GM12878 (cell line): ENCODE results near the gene SEMA4D. TPM values are rescaled to one million over a fixed set of nuclear protein-coding genes. Genes with fewer than 3 reads are reported as not detected.

Source experiments
- ATAC-seq: fragments of 200-7000 bp; cut with Tn5 transposase; 3 replicates; pipeline ENCODE4 v1.9.1; 2020; ENCODE audit warnings: mild to moderate bottlenecking, moderate library complexity
- BruUV-seq: library from RNA; stranded (reverse); fragments of 400-500 nt; replicated peaks from 2 replicates; lab custom pipeline; 2021; lab: Mats Ljungman, UMichigan
- CTCF ChIA-PET: fragments of 300-600 bp; sonication (Branson Sonifier 250); formaldehyde crosslinking; extraction: SDS; loops from one replicate; lab custom pipeline; 2021; ENCODE audit warnings: inconsistent platforms; lab: Yijun Ruan, JAX
- POLR2A ChIA-PET: fragments of 350-600 bp; formaldehyde crosslinking; extraction: SDS; loops from one replicate; lab custom pipeline; 2021; ENCODE audit warnings: inconsistent platforms; lab: Charles Lee
- RAD21 ChIA-PET: fragments of 300-600 bp; sonication (Branson Sonifier 250); formaldehyde crosslinking; loops from one replicate; lab custom pipeline; 2023; ENCODE audit warnings: antibody characterized with exemption; ENCODE audit not compliant: unreplicated experiment; lab: Charles Lee
- SMC1A ChIA-PET: fragments of 300-600 bp; sonication (Branson Sonifier 250); formaldehyde crosslinking; loops from one replicate; lab custom pipeline; 2023; ENCODE audit not compliant: unreplicated experiment, uncharacterized antibody; lab: Charles Lee
- DNase-seq: peaks from one replicate; pipeline ENCODE4 v3.0.0-alpha.2; 2011; ENCODE audit warnings: low read depth, low spot score
- FAIRE-seq: peaks from 3 replicates; lab custom pipeline; 2011; peaks lifted over from hg19 to GRCh38; lab: Jason Lieb, UNC
- H2AFZ ChIP-seq: 2 replicates; pipeline ENCODE4 v1.6.0; 2011; ENCODE audit warnings: low read depth, low read length, control low read depth; ENCODE audit not compliant: control insufficient read depth
- H3K27ac ChIP-seq: 2 replicates; pipeline ENCODE4 v1.5.1; 2011; ENCODE audit warnings: control low read depth; ENCODE audit not compliant: control insufficient read depth, insufficient read depth
- H3K27me3 ChIP-seq, 2 experiments: replicated peaks in 1 of 2; 2 replicates each; pipeline versions ENCODE4 v1.6.0 to v1.6.1; 2011; ENCODE audit warnings: low read length in 1 of 2; ENCODE audit not compliant: control insufficient read depth in 2 of 2, insufficient read depth in 2 of 2
- H3K36me3 ChIP-seq, 2 experiments: 2 replicates each; pipeline ENCODE4 v1.5.1; 2011; ENCODE audit warnings: low read length in 1 of 2; ENCODE audit not compliant: control insufficient read depth in 2 of 2, insufficient read depth in 2 of 2
- H3K4me1 ChIP-seq: 2 replicates; pipeline ENCODE4 v1.6.1; 2011; ENCODE audit warnings: mild to moderate bottlenecking, low read length, moderate library complexity, mixed read lengths; ENCODE audit not compliant: control insufficient read depth, insufficient read depth
- H3K4me2 ChIP-seq: 2 replicates; pipeline ENCODE4 v1.6.0; 2011; ENCODE audit warnings: control low read depth; ENCODE audit not compliant: control insufficient read depth, insufficient read depth
- H3K4me3 ChIP-seq: fragments of 200-600 bp; sonication (generic); 2 replicates; pipeline ENCODE4 v1.5.1; 2016
- H3K79me2 ChIP-seq: 2 replicates; pipeline ENCODE4 v1.6.0; 2011; ENCODE audit warnings: low read length; ENCODE audit not compliant: control insufficient read depth, insufficient read depth
- H3K9ac ChIP-seq: 2 replicates; pipeline ENCODE4 v1.8.0; 2011; ENCODE audit warnings: low read length, control low read depth, mixed read lengths; ENCODE audit not compliant: control insufficient read depth, insufficient read depth
- H3K9me3 ChIP-seq: replicated peaks from 3 replicates; pipeline ENCODE4 v1.5.1; 2011; ENCODE audit warnings: mild to moderate bottlenecking, low read length; ENCODE audit not compliant: control insufficient read depth, insufficient read depth
- H4K20me1 ChIP-seq: 2 replicates; pipeline ENCODE4 v1.6.0; 2011; ENCODE audit not compliant: control insufficient read depth, insufficient read depth
- CEBPB ChIP-seq, 2 experiments: fragments of 150-350 bp in 1 of 2; IDR thresholded peaks; 2 replicates each; pipeline ENCODE4 v1.6.1; 2012 to 2014; ENCODE audit warnings: low read depth in 2 of 2, low read length in 2 of 2, borderline replicate concordance in 1 of 2, inconsistent platforms in 1 of 2
- CHD4 ChIP-seq: fragments of 200-600 bp; sonication (generic); IDR thresholded peaks from 2 replicates; pipeline ENCODE4 v1.6.1; 2016; ENCODE audit warnings: mild to moderate bottlenecking
- CREM ChIP-seq: IDR thresholded peaks from 2 replicates; pipeline ENCODE4 v1.6.1; 2014; ENCODE audit warnings: antibody characterized with exemption, low read depth
- E2F4 ChIP-seq: IDR thresholded peaks from 2 replicates; pipeline ENCODE4 v1.6.1; 2012; ENCODE audit warnings: low read depth, low read length, improper control_type of control experiment
- ETV6 ChIP-seq, 2 experiments: fragments of 450-650 bp in 1 of 2; IDR thresholded peaks in 1 of 2; conservative IDR thresholded peaks in 1 of 2; 2 replicates each; pipeline ENCODE4 v1.6.1; 2014; ENCODE audit warnings: antibody characterized with exemption in 1 of 2, borderline replicate concordance in 1 of 2, low read depth in 1 of 2, mild to moderate bottlenecking in 1 of 2, moderate library complexity in 1 of 2
- FOS ChIP-seq: IDR thresholded peaks from 3 replicates; pipeline ENCODE4 v1.6.1; 2011; ENCODE audit warnings: borderline replicate concordance; ENCODE audit not compliant: insufficient read length; ENCODE audit errors: extremely low read depth
- GATAD2B ChIP-seq: fragments of 450-650 bp; conservative IDR thresholded peaks from 2 replicates; pipeline ENCODE4 v1.6.1; 2017; ENCODE audit warnings: low read depth, mild to moderate bottlenecking, moderate library complexity
- IRF3 ChIP-seq: fragments of 450-650 bp; IDR thresholded peaks from 2 replicates; pipeline ENCODE4 v1.6.1; 2014; ENCODE audit warnings: mild to moderate bottlenecking
- MTA3 ChIP-seq: IDR thresholded peaks from 2 replicates; pipeline ENCODE4 v1.6.1; 2012; ENCODE audit warnings: low read length, inconsistent platforms, borderline replicate concordance
- NR2F1 ChIP-seq: fragments of 450-650 bp; conservative IDR thresholded peaks from 2 replicates; pipeline ENCODE4 v1.6.1; 2017; ENCODE audit warnings: mild to moderate bottlenecking
- RBBP5 ChIP-seq: fragments of 200-600 bp; sonication (generic); conservative IDR thresholded peaks from 2 replicates; pipeline ENCODE4 v1.6.1; 2016
- SIX5 ChIP-seq: IDR thresholded peaks from 2 replicates; pipeline ENCODE4 v1.6.1; 2011; ENCODE audit warnings: mild to moderate bottlenecking, low read depth, low read length, moderate library complexity; ENCODE audit not compliant: severe bottlenecking
- TCF7 ChIP-seq: IDR thresholded peaks from 2 replicates; pipeline ENCODE4 v1.6.1; 2014; ENCODE audit warnings: antibody characterized with exemption, borderline replicate concordance
- ZBTB40 ChIP-seq: fragments of 450-650 bp; IDR thresholded peaks from 2 replicates; pipeline ENCODE4 v1.6.1; 2016; ENCODE audit warnings: mild to moderate bottlenecking, moderate library complexity, borderline replicate concordance
- WGBS: methylation state at CpG from one replicate; pipeline ENCODE4 v1.1.6; 2016; ENCODE audit warnings: low lambda C conversion rate; ENCODE audit not compliant: insufficient replicate concordance, insufficient coverage; ENCODE audit errors: missing lambda C conversion rate; 5-methylcytosine and 5-hydroxymethylcytosine counted together
- in situ Hi-C: fragments of 300-500 bp; cut with MboI; formaldehyde crosslinking; loops from 9 replicates; pipeline ENCODE4 v1.14.3; 2018; ENCODE audit warnings: mixed read lengths
- intact Hi-C: fragments of 100-400 bp; cut with micrococcal nuclease; formaldehyde crosslinking; loops from one replicate; pipeline ENCODE4 v1.14.2; 2022; ENCODE audit not compliant: unreplicated experiment
- polyA plus RNA-seq, 11 experiments: library from polyadenylated mRNA; depleted of rRNA in 4 of 11; unstranded in 6 of 11; stranded (reverse) in 5 of 11; fragments of >200 nt; fragmentation: Nextera tagmentation in 4 of 11; fragmentation: Illumina TruSeq in 1 of 11; extraction: Ambion mirVana in 4 of 11; extraction: Trizol in 1 of 11; gene quantifications; 1 replicate in 1 of 11; 2 replicates in 10 of 11; pipeline versions ENCODE4 v1.2.1 to v1.2.3, GENCODE V29; 2011 to 2016; ENCODE audit warnings: inconsistent platforms in 2 of 11, missing spikeins in 2 of 11, low read depth in 1 of 11
- total RNA-seq, 4 experiments: library from RNA; depleted of rRNA in 3 of 4; stranded (reverse); fragments of >200 nt in 3 of 4; fragmentation: Illumina TruSeq in 1 of 4; extraction: Trizol in 1 of 4; gene quantifications; 2 replicates each; pipeline versions ENCODE4 v1.2.1 to v1.2.3, GENCODE V29; 2013 to 2021
- TF ChIP-seq, protein P1 (sequence below): IDR thresholded peaks from 2 replicates; pipeline ENCODE4 v1.6.1; 2012; ENCODE audit warnings: low read depth, low read length, improper control_type of control experiment

The SEMA4D gene
- total and polyA plus RNA-seq, 10 of the 15 experiments (the other 5 are each of a cell fraction or from before 2014, with no cell fraction given): 15.1 to 136 (median 39.6) TPM

GRCh38 chr9:89361816-89362646 is 135.9 kb downstream of the SEMA4D start:
- no peak for ATAC-seq
- 86% methylated on average over 9 of the region's 9 CpGs for WGBS
- Histone ChIP-seq H3K27ac (no peak overlapping the region), H3K9ac (no peak overlapping the region), H3K79me2 (no peaks in the 10 kb centered on the region), H2AFZ (no peak overlapping the region), H4K20me1 (no peaks in the 10 kb centered on the region; the same call in 1 of the 2 replicates), H3K4me3 (no peak overlapping the region), H3K9me3 (no peaks in the 10 kb centered on the region), H3K36me3 (peaks cover 25 to 26% of the 10 kb centered on the region in 2 experiments), H3K27me3 (no peaks in the 10 kb centered on the region), H3K4me1 (no peaks in the 10 kb centered on the region), H3K4me2 (no peak overlapping the region)
- no peak for FAIRE-seq
- SMC1A ChIA-PET: interaction anchor here (0.5 kb wide), 1 partner anchor 210 kb away, joined by 3 read pairs; no protein-coding TSS in a partner anchor
- in situ Hi-C loops (no loop called here), intact Hi-C loops (no loop called here)
- no TSS peak for BruUV-seq
- DNase-seq: no peak
- RAD21 ChIA-PET: no interaction called here
- TF ChIP-seq CREM (no peak), SIX5 (no peak), FOS (no peak), E2F4 (no peak), TCF7 (no peak), IRF3 (no peak), NR2F1 (no peak), RBBP5 (no peak), MTA3 (no peak), CHD4 (no peak), GATAD2B (no peak), CEBPB (IDR thresholded peaks at IDR 0.05; ENCODE audit: borderline replicate concordance in 1 of 2, low read depth in 2 of 2, low read length in 2 of 2) (no peak), ETV6 (conservative IDR thresholded peaks at IDR 0.05 in 1 of 2, IDR thresholded peaks at IDR 0.05 in 1 of 2; ENCODE audit: borderline replicate concordance in 1 of 2, low read depth in 1 of 2) (no peak), ZBTB40 (no peak)
- TF ChIP-seq, protein P1, sequence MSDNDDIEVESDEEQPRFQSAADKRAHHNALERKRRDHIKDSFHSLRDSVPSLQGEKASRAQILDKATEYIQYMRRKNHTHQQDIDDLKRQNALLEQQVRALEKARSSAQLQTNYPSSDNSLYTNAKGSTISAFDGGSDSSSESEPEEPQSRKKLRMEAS: no peak
- CTCF ChIA-PET: interaction anchor here (1.1 to 1.6 kb wide), 3 partner anchors 13 to 187 kb away, joined by 3 to 7 read pairs (median 3); no protein-coding TSS in a partner anchor
- POLR2A ChIA-PET: no interaction called here
